Left renal pelvis (tissue), 4 donors: ENCODE measurements around the gene LRRC63. TPM values are rescaled to one million over a fixed set of nuclear protein-coding genes. Genes with fewer than 3 reads are reported as not detected.
A peak's percentile ranks its signal among the peaks of the same experiment; 100 is the strongest.

Experiments used
- DNase-seq, 4 donors: peaks; one replicate each; pipeline ENCODE4 v3.0.0-alpha.2; 2013; ENCODE audit warnings: low read depth in 4 of 4, low spot score in 3 of 4
- polyA plus RNA-seq, 4 donors: library from polyadenylated mRNA; unstranded; fragments of 120-200 nt; gene quantifications; one replicate each; pipeline ENCODE4 v1.2.1, GENCODE V29; 2013; ENCODE audit not compliant: insufficient read length in 4 of 4

LRRC63 gene
- polyA plus RNA-seq, 4 donors, result 0.13 to 0.22 (median 0.19) TPM

DNA sequence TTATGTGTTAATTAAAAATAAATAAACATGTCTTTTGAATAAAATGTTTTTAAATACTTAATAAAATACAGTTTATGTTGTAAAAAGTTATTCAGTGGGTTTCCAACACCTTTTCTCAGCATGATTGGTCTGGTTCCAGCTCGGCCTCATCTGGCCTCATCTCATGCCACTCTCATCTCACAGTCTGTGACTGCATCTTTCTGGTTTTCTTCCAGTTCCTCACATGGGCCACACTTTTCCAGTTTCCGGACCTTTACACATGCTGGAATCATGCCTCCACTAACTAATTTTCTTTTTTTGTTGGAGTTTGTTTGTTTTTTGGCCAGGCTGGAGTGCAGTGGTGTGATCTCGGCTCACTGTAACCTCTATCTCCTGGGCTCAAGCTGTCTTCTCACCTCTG, 92.8 kb downstream of the LRRC63 start:
- no peak for DNase-seq

DNA sequence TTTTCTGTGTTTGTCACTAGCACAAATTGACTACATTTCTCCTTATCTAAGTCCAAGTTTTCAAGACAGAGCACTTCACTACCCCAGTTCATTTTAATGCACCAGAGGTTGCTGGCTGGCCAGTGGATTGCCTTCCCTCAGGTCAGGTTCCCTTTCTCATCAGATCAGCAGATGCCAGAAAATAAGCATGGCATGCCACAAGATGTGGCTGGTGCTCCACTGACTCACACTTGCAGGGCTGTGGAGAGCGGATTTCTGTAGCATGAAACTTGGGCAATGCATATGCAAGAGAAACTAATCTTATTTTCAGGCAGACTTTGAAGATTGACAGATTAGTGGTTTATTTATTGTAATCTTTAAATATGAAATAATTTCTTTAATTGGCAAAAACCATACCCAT, 95.8 kb downstream of the LRRC63 start:
- DNase-seq, result no peak

DNA sequence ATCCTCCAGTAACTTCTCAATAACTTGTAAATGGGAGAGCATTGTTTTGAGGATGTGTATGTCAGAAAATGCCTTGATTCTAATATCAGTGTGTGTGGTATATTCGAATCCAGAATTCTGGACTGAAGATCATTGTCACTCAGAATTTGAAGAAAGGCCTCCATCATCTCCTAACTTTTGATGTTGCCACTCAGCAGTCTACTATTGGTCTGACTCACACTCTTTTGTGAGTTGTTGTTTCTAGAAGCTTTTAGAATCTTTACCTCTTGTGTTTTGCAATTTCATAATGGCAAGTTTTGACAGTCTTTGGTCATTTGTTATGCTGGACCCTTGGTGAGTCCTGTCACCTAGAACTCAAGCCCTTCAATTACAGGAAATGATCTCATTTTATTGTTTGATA, 98.3 kb downstream of the LRRC63 start:
- DNase-seq, result no peak

DNA sequence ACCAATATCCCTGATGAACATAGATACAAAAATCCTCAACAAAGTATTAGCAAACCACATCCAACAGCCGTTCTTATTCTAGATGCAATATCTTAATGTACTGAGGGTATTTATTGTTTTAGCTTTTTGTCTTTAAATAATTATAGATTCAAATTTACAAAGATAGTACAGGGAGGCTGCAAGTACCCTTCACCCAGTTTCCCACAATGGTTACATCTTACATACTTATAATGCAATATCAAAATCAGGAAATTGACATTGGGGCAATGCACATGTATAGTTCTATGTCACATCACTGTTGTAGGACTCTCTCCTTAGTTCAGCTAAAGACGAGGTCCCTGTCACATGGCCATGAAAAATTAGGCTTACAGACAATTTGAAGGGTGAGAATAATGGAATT, 99.5 kb downstream of the LRRC63 start:
- DNase-seq, result no peak

DNA sequence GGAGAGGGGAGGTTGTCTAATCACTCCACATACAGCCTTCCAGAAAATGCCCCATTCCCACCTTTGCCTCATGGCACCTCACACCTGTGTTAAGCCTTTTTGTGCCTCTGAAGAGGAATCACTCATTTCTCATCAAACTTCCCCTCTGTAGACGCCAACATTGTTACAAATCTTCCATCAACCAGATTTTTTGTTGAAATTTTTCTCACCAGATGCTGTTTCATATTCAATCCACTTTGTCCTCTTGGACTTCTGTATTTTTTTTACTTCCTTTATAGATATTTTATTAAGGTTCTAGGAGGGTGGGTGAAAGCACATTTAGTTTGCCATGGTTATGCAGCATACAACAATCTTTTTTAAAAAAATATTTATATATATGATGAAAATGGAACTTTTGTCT, 101.3 kb downstream of the LRRC63 start:
- DNase-seq, result no peak

DNA sequence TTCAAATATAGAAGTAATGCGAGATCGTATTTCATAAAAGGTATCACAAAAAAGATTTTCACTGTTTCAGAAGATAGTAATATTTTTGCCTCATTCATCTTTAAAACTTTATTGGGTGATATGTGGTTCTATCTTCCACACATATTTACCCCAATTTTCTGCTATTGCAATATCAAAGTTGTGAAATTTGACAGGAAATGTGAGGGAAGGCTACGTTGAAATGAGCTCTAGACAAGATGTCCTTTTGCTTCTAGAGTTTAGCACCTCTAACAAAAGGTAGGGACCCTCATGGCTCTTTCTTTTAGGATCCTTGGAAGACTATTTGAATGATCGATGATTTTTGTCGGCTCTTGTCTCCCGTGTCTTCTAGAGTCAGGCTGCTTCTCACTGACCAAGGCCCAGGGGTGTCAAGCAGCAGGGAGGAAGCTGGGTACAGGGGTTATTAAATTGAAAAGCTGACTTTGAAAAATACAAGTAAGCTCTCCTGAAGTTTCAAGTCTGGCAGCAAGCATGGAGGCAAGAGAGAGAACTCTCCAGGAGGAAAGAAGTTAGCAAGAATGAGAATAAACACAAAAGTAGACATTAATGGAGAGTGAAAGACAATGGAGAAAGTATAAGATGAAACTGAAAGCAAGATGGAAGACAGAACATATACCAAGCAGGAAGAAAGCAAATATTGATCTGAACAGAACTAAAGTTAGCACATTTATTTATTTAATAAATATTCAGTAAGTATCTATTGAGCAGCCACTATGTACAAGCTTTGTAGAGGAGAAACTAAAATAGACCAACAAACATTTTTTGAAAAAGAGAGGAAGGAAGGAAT, 101.9 kb downstream of the LRRC63 start:
- DNase-seq, result no peak

DNA sequence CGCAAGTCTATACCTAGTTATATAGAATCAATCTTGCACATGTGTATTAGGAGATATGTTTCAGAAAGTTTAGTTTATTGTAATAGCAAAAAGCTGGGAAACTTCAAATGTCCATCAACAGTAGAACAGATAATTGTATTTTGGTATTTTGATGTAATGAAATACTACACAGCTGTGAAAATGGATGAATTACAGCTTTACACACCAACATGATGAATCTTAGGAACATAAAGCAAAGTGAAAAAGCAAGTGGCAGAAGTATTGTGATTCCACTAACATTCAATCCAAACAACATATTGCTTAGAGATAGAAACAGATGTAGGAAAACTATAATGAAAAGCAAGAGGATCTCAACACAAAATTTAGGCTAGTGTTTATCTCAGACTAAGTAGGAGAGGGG, 102.9 kb downstream of the LRRC63 start:
- DNase-seq, result no peak

DNA sequence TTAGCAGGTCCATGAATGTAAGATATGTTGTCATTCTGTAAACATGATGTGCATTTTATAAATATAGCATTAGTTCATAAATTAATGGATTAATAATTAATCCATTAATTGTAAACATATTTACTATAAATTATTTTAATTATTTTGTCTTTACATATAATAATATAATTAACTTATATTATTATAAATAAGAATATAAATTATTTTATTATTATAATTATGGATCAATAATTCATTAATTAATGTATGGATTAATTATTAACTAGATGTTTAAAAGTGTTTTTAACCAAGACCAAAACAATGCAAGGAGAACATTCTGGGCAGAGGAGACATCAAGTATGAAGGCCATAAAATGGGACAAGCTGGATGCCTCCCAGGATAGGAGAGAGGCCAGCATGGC, 103.3 kb downstream of the LRRC63 start:
- DNase-seq, result no peak

DNA sequence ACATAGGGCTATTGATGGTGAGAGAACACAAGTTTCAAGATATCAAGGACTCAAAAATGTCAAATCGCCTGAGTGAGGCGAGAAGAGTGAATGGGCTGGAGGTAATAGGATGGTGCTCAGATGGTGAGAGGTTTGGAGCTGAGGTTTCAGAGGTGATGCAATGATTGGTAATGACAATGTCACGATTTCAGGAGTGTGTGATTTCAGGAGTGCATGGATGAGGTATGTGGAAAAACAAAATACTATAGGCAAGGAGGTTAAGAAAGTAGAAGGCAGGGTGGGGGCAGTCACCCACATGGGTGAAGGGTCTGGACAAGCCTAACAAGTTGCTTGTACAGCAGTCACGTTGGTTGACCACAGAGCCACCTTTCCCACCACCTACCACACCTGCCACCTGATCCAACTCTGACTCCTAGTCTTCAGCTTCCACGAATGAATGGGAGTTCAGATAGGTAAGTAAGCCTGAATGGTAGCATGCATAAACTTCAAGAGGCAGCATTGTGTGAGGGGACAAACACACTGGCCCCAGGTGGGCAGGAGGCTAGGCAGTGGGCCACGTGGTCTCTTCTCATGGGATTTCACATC, 103.9 kb downstream of the LRRC63 start:
- no peak for DNase-seq

DNA sequence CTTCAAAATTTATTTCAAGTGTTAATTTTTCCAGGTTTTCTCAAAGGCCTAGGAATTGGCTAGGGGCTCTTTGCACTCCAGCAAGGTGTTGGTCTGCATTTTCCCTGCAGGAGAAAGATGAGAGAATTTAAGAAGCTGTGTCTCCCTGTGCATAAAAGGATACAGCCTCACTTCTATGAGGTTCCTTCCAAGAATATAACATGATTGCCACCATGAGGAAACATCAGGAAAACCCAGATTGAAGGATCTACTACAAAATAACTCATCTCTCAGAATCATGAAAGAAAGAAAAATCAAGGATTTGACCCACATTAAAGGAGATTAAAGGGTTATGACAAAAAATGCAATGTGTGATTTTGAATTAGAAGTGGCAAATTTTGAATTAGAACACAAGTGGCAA, 105.4 kb downstream of the LRRC63 start:
- DNase-seq, result no peak

DNA sequence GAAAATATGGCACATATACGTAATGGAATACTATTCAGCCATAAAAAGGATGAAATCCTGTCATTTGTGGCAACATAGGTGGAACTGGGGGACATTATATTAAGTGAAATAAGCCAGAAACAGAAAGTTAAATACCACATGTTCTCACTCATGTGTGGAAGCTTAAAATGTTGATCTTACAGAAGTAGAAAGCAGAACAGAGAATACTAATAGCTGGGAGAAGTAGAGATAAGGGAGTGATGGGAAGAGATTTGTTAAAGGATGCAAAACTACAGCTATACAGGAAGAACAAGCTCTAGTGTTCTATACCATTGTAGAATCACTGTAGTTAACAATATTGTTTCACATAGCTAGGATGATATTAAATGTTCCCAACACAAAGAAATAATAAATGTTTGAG, 107.3 kb downstream of the LRRC63 start:
- no peak for DNase-seq

DNA sequence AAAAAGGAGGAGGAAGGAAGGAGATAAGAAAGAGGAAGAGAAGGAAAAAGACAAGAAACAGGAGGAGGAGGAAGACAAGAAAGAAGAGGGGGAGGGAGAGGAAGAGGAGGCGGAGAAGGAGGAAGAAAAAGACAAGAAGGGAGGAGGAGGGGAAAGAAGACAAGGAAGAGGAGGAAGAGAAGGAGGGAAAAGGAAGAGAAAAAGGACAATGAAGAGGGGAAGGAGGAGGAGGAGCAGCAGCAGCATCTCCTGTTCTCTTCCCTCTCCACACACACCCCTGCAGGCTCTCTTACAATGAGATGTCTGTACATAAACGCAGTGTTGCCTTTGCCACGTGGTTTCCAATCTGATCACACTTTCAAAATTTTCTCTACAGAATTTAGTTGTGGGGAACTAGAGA, 108.7 kb downstream of the LRRC63 start:
- no peak for DNase-seq

DNA sequence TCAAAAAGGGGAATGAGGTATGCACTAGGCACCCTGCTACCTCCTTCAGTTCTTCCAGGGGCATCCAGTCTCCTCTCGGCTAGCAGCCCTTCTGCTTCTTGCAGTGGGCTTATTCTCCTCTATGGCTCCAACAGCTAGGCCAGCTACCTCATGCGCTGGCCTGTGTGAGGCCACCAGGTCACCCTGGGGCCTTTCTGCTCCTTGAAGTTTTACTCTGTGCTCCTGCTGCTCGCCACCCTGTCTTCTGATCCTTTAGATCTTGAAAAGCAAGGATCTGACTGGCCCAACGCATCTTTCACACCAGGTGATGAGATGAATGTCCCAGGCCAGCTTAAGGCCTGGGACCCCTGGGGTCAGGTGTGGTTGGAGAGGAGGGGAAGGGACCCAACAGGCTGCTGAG, 109.1 kb downstream of the LRRC63 start:
- DNase-seq, result no peak

DNA sequence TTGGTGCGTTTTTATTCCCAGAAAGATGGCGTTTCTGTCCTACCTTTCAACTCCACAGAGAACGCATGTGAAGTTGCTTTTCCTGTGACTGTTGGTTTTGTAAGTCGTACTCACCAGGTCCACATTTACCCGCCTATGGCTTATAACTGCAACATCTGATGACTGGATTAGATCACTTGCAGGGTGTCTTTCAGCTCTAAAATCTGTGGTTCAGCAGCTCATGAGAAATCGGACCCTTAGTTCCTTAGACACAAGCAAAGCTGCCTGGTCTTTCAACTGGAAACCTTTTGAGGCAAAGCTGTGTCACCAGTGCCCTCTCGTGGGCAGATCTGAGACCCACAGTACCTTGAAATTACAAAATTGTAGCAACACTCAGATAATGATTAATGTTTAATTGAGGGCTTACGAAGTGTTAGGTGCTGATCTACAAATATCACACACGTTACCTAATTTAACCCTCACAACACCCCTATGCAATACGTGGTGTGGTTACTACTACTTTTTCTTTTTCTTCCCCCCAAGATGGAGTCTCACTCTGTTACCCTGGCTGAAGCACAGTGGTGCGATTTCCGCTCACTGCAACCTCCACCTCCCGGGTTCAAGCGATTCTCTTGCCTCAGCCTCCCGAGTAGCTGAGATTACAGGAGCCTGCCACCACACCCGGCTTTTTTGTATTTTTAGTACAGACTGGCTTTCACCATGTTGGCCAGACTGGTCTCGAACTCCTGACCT, 109.9 kb downstream of the LRRC63 start:
- DNase-seq, result peak; percentile 6 to 46 (median 23)

DNA sequence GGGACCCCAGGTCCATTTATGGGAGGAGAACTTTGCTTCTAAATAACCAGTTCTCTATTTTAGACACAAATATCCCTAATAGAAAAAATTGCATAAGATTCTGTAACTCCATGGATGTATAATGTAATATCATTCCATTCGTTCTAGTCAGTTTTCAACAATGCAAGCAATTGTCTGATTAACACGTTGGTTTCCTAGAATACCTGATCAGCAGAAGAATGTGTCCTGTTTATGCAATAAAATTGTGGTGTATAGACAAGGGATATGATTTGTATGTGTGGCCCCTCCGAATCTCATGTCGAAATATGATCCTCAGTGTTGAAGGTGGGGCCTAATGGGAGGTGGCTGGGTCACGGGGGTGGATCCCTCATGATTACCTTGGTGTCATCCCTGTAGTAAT, 113.2 kb downstream of the LRRC63 start:
- DNase-seq, result no peak

Other genes with a start within 250 kb of the LRRC63 start
- 10 to 100 TPM; 62.7 to 73.2 (median 68.5) TPM for gene ZC3H13, start 159.2 kb upstream of the LRRC63 start, polyA plus RNA-seq
- 1 to 10 TPM in 1 of 4 donors, under 1 TPM in 3; 0.21 to 1.4 (median 0.25) TPM for gene CPB2, start 106.9 kb upstream of the LRRC63 start, polyA plus RNA-seq
- 10 to 100 TPM in 3 of 4 donors, 1 to 10 TPM in 1; 8.0 to 18.3 (median 11.1) TPM for gene LCP1, start 29.8 kb upstream of the LRRC63 start, polyA plus RNA-seq
- gene RUBCNL, start 175.3 kb downstream of the LRRC63 start, polyA plus RNA-seq, result 1 to 10 TPM; 2.0 to 2.7 (median 2.4) TPM